Natural killer cell (primary cell): ENCODE results near the gene PITPNB. TPM values are rescaled to one million over a fixed set of nuclear protein-coding genes. Genes with fewer than 3 reads are reported as not detected.

Experiments used
- ATAC-seq, 3 donors: fragments of 150-1000 bp in 2 of 3; fragments of 200-7000 bp in 1 of 3; cut with Tn5 transposase; 1 replicate in 1 of 3; 2 replicates in 2 of 3; pipeline ENCODE4 v1.10.0; 2021; ENCODE audit warnings: mild to moderate bottlenecking in 2 of 3, moderate library complexity in 2 of 3
- DNase-seq, 2 donors: peaks; one replicate each; pipeline versions ENCODE4 v3.0.0 to v3.0.0-alpha.2; 2013 to 2021; ENCODE audit warnings: mixed read lengths in 1 of 2
- H3K27ac ChIP-seq: one replicate; pipeline ENCODE4 v1.5.1; 2013; ENCODE audit warnings: mild to moderate bottlenecking, low read length
- H3K27me3 ChIP-seq: one replicate; pipeline ENCODE4 v1.6.1; 2013; ENCODE audit warnings: low read length; ENCODE audit not compliant: control insufficient read depth, insufficient read depth
- H3K36me3 ChIP-seq: one replicate; pipeline ENCODE4 v1.6.1; 2013; ENCODE audit warnings: low read length; ENCODE audit not compliant: control insufficient read depth, insufficient read depth
- H3K4me1 ChIP-seq: one replicate; pipeline ENCODE4 v1.6.1; 2013; ENCODE audit warnings: low read length; ENCODE audit not compliant: control insufficient read depth, insufficient read depth
- H3K4me3 ChIP-seq: one replicate; pipeline ENCODE4 v1.5.1; 2013; ENCODE audit warnings: low read length
- H3K9me3 ChIP-seq: one replicate; pipeline ENCODE4 v1.6.1; 2013; ENCODE audit warnings: low read length; ENCODE audit not compliant: control insufficient read depth, insufficient read depth
- H3K27ac Mint-ChIP-seq, 2 donors: one replicate each; pipeline ENCODE4 v1.8.0; 2022; ENCODE audit warnings: mild to moderate bottlenecking in 2 of 2, mixed read lengths in 2 of 2, moderate library complexity in 1 of 2
- H3K27me3 Mint-ChIP-seq, 2 donors: one replicate each; pipeline ENCODE4 v1.8.0; 2022; ENCODE audit warnings: low read depth in 2 of 2, mixed read lengths in 2 of 2
- H3K36me3 Mint-ChIP-seq: one replicate; pipeline ENCODE4 v1.8.0; 2022; ENCODE audit warnings: mixed read lengths
- H3K4me1 Mint-ChIP-seq, 2 donors: one replicate each; pipeline ENCODE4 v1.8.0; 2022; ENCODE audit warnings: mixed read lengths in 2 of 2
- H3K4me3 Mint-ChIP-seq: one replicate; pipeline ENCODE4 v1.8.0; 2022; ENCODE audit warnings: mild to moderate bottlenecking, moderate library complexity, mixed read lengths
- H3K9me3 Mint-ChIP-seq, 2 donors: one replicate each; pipeline ENCODE4 v1.8.0; 2022; ENCODE audit warnings: mixed read lengths in 2 of 2
- WGBS: methylation state at CpG from one replicate; pipeline ENCODE4 v1.1.7; 2013; ENCODE audit warnings: missing lambda C conversion rate; ENCODE audit not compliant: insufficient coverage; 5-methylcytosine and 5-hydroxymethylcytosine counted together
- intact Hi-C: fragments of 100-400 bp; cut with micrococcal nuclease; formaldehyde crosslinking; loops from one replicate; pipeline ENCODE4 v1.14.2; 2022
- total RNA-seq, 4 donors: library from RNA; stranded (reverse); fragments of 120-200 nt in 1 of 4; gene quantifications; one replicate each; pipeline versions ENCODE4 v1.2.3 to v1.2.4, GENCODE V29; 2013 to 2022
- TF ChIP-seq, protein P1 (sequence below): fragments of 200-600 bp; IDR thresholded peaks from one replicate; pipeline ENCODE4 v1.8.0; 2022; ENCODE audit warnings: antibody characterized with exemption

The PITPNB gene
- total RNA-seq, 3 donors from 2014 or later (not counting 1 experiment from before 2014, with no cell fraction given), result 58.4 to 77.7 (median 65.1) TPM

DNA sequence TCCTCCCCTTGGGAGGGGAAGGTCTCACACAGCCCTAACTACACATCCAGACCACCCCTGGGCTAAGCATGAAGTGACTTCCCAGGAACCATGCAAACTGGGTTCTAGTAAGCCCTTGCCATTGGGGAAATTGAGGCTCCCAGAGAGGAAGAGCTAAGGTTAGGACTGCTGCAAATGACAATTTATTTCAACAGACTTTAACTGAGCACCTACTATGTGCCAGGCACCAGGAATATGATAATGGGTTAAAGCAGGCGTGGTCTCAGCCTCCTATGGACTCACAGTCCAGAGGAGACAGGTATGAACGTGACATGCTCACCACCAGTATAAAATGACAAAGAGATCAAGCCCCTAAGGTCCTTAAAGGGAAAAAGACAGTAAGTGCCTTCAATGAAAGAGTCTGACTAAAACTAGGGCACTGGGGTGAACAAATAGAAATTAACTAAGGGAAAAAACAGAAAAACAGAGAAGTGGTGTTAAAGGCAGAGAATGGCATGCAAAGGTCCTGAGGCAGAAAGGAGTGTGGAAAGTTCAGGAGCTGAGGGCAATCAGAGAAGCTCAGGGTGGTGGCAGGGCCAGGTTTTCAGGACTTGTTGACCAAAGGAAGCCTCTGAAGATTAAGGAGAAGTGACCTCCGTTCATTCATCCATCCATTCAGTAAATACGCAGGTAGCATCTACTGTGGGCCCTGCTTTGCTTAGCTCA lies 103.1 kb downstream of the PITPNB start:
- no peaks in the 10 kb centered on the region for H3K9me3 Mint-ChIP-seq
- H3K36me3 Mint-ChIP-seq, result no peaks in the 10 kb centered on the region
- Histone ChIP-seq H3K4me3 (no peak overlapping the region), H3K9me3 (no peaks in the 10 kb centered on the region), H3K36me3 (no peaks in the 10 kb centered on the region), H3K4me1 (no peaks in the 10 kb centered on the region), H3K27ac (no peak overlapping the region), H3K27me3 (no peaks in the 10 kb centered on the region)
- intact Hi-C loops, result no loop called here
- TF ChIP-seq, protein P1, sequence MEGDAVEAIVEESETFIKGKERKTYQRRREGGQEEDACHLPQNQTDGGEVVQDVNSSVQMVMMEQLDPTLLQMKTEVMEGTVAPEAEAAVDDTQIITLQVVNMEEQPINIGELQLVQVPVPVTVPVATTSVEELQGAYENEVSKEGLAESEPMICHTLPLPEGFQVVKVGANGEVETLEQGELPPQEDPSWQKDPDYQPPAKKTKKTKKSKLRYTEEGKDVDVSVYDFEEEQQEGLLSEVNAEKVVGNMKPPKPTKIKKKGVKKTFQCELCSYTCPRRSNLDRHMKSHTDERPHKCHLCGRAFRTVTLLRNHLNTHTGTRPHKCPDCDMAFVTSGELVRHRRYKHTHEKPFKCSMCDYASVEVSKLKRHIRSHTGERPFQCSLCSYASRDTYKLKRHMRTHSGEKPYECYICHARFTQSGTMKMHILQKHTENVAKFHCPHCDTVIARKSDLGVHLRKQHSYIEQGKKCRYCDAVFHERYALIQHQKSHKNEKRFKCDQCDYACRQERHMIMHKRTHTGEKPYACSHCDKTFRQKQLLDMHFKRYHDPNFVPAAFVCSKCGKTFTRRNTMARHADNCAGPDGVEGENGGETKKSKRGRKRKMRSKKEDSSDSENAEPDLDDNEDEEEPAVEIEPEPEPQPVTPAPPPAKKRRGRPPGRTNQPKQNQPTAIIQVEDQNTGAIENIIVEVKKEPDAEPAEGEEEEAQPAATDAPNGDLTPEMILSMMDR, result no peak
- no peaks in the 10 kb centered on the region for H3K4me1 Mint-ChIP-seq
- ATAC-seq, result no peak
- H3K27me3 Mint-ChIP-seq, result peaks cover 0 to 7% of the 10 kb centered on the region in 2 donors
- WGBS, result 95% methylated on average over 4 of the region's 4 CpGs
- no peak overlapping the region for H3K27ac Mint-ChIP-seq
- DNase-seq, result no peak
- H3K4me3 Mint-ChIP-seq, result no peak overlapping the region

DNA sequence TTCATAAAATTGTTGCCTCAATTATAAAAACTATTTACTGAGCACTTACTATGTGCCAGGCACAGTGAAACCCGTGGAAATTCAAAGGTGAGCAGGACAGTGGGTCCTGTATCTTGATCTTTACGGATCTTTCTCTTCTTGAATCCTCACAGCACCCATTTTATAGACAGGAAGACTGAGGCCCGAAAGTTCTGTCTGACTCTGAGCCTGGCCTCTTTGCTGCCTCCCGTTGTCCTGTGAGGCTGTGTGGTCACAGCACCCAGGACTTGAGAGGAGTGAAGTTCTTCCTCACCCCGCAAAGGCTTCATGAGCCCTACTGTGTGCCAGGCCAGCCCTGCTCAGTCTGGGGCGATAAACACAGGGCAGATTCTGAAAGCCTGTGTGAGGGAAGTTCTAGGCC lies 104.1 kb downstream of the PITPNB start:
- H3K9me3 Mint-ChIP-seq, result no peaks in the 10 kb centered on the region
- ATAC-seq, result no peak

GRCh38 chr22:27811778-27812177 lies 107.3 kb downstream of the PITPNB start:
- H3K27ac Mint-ChIP-seq, result no peak overlapping the region
- DNase-seq (no peak), ATAC-seq (no peak)
- WGBS, result 93% methylated on average over 3 of the region's 3 CpGs
- intact Hi-C loops, result no loop called here
- H3K36me3 Mint-ChIP-seq, result no peaks in the 10 kb centered on the region
- H3K9me3 Mint-ChIP-seq, result no peaks in the 10 kb centered on the region
- Histone ChIP-seq H3K27ac (no peak overlapping the region), H3K27me3 (no peaks in the 10 kb centered on the region), H3K4me1 (no peaks in the 10 kb centered on the region), H3K36me3 (no peaks in the 10 kb centered on the region), H3K9me3 (no peaks in the 10 kb centered on the region), H3K4me3 (no peak overlapping the region)
- H3K27me3 Mint-ChIP-seq, result peaks cover 10 to 14% of the 10 kb centered on the region in 2 donors
- TF ChIP-seq, protein P1, result no peak
- H3K4me1 Mint-ChIP-seq, result no peaks in the 10 kb centered on the region
- H3K4me3 Mint-ChIP-seq, result no peak overlapping the region

More for the DNA sequence above, 104.1 kb downstream of the PITPNB start:
- no peaks in the 10 kb centered on the region for H3K9me3 ChIP-seq
- no peak overlapping the region for H3K4me3 Mint-ChIP-seq
- H3K36me3 Mint-ChIP-seq, result no peaks in the 10 kb centered on the region
- no peak for DNase-seq
- no peaks in the 10 kb centered on the region for H3K4me1 Mint-ChIP-seq
- H3K4me3 ChIP-seq, result no peak overlapping the region
- intact Hi-C loops, result no loop called here
- no peak overlapping the region for H3K27ac Mint-ChIP-seq
- 89% methylated on average over 6 of the region's 6 CpGs for WGBS
- TF ChIP-seq, protein P1, result no peak
- no peak overlapping the region for H3K27ac ChIP-seq
- H3K36me3 ChIP-seq, result no peaks in the 10 kb centered on the region
- no peaks in the 10 kb centered on the region for H3K27me3 ChIP-seq
- peaks cover 0 to 7% of the 10 kb centered on the region in 2 donors for H3K27me3 Mint-ChIP-seq
- no peaks in the 10 kb centered on the region for H3K4me1 ChIP-seq
